K562 (cell line): ENCODE measurements around the gene PRF1. TPM values are rescaled to one million over a fixed set of nuclear protein-coding genes. Genes with fewer than 3 reads are reported as not detected.

Experiments
- CREB1 ChIP-seq, 2 experiments: sonication (generic) in 1 of 2; formaldehyde crosslinking in 1 of 2; IDR thresholded peaks; 2 replicates each; pipeline versions ENCODE4 v1.6.1 to v1.8.0; 2012 to 2022; ENCODE audit warnings: inconsistent platforms in 1 of 2, mild to moderate bottlenecking in 1 of 2, missing genetic modification reagents in 1 of 2, moderate library complexity in 1 of 2
- CXXC5 ChIP-seq: fragments of 250-450 bp; sonication (Bioruptor Pico); IDR thresholded peaks from 2 replicates; pipeline ENCODE4 v1.8.0; 2022; ENCODE audit warnings: inconsistent platforms, mild to moderate bottlenecking, moderate library complexity
- EHMT2 ChIP-seq: fragments of 450-650 bp; IDR thresholded peaks from 2 replicates; pipeline ENCODE4 v1.6.1; 2018; ENCODE audit warnings: antibody characterized with exemption
- ELF4 ChIP-seq: fragments of 450-650 bp; formaldehyde crosslinking; IDR thresholded peaks from 2 replicates; pipeline ENCODE4 v1.4.0; 2022; ENCODE audit warnings: missing genetic modification characterization
- FOXM1 ChIP-seq, 2 experiments: fragments of 450-650 bp in 1 of 2; sonication (generic) in 1 of 2; formaldehyde crosslinking in 1 of 2; IDR thresholded peaks; 2 replicates each; pipeline versions ENCODE4 v1.6.1 to v1.9.0; 2017 to 2022; ENCODE audit warnings: low read depth in 2 of 2, mild to moderate bottlenecking in 2 of 2, missing genetic modification reagents in 1 of 2, moderate library complexity in 1 of 2
- KAT2B ChIP-seq: IDR thresholded peaks from one replicate; pipeline ENCODE4 v1.6.1; 2012; ENCODE audit warnings: low read depth, mild to moderate bottlenecking, control low read depth, inconsistent platforms, low read length, moderate library complexity
- KLF10 ChIP-seq: fragments of 250-450 bp; sonication (Bioruptor Pico); IDR thresholded peaks from 2 replicates; pipeline ENCODE4 v1.6.1; 2021; ENCODE audit warnings: matching md5 sums
- MAFK ChIP-seq: IDR thresholded peaks from 2 replicates; pipeline ENCODE4 v1.6.1; 2011; ENCODE audit warnings: low read length, improper control_type of control experiment
- NR2C1 ChIP-seq, 2 experiments: fragments of 450-650 bp; IDR thresholded peaks; 2 replicates each; pipeline ENCODE4 v1.6.1; 2017; ENCODE audit warnings: mild to moderate bottlenecking in 2 of 2, antibody characterized with exemption in 1 of 2, inconsistent platforms in 1 of 2, missing compliant biosample characterization in 1 of 2, missing genetic modification characterization in 1 of 2
- NR2F6 ChIP-seq: fragments of 450-650 bp; formaldehyde crosslinking; IDR thresholded peaks from 2 replicates; pipeline ENCODE4 v1.4.0; 2020; ENCODE audit warnings: mild to moderate bottlenecking
- PHB ChIP-seq: fragments of 250-450 bp; sonication (Bioruptor Pico); IDR thresholded peaks from 2 replicates; pipeline ENCODE4 v1.5.0; 2021
- PHF21A ChIP-seq: fragments of 450-650 bp; IDR thresholded peaks from 2 replicates; pipeline ENCODE4 v1.6.1; 2017; ENCODE audit warnings: low read depth, borderline replicate concordance
- SPI1 ChIP-seq: IDR thresholded peaks from 2 replicates; pipeline ENCODE4 v1.6.1; 2011; ENCODE audit warnings: low read depth, low read length, control low read depth, borderline replicate concordance
- TAF1 ChIP-seq: IDR thresholded peaks from 2 replicates; pipeline ENCODE4 v1.6.1; 2011; ENCODE audit warnings: mild to moderate bottlenecking, low read length, moderate library complexity; ENCODE audit not compliant: insufficient read depth, control insufficient read depth, severe bottlenecking; ENCODE audit errors: extremely low read depth
- TEAD2 ChIP-seq: fragments of 450-650 bp; IDR thresholded peaks from 2 replicates; pipeline ENCODE4 v1.6.1; 2016; ENCODE audit warnings: missing genetic modification characterization, control low read depth, missing compliant biosample characterization
- TGIF2 ChIP-seq: sonication (generic); formaldehyde crosslinking; IDR thresholded peaks from 2 replicates; pipeline ENCODE4 v1.8.1; 2022; ENCODE audit warnings: mild to moderate bottlenecking, missing genetic modification reagents, moderate library complexity
- TRIM28 ChIP-seq: fragments of 450-650 bp; IDR thresholded peaks from 2 replicates; pipeline ENCODE4 v1.6.1; 2017
- ZNF146 ChIP-seq: IDR thresholded peaks from one replicate; pipeline ENCODE4 v1.6.1; 2018; ENCODE audit warnings: missing compliant biosample characterization; ENCODE audit not compliant: unreplicated experiment
- ZNF3 ChIP-seq: fragments of 250-450 bp; sonication (Bioruptor Pico); IDR thresholded peaks from 2 replicates; pipeline ENCODE4 v1.5.0; 2021; ENCODE audit warnings: mild to moderate bottlenecking, moderate library complexity
- ZNF436 ChIP-seq: fragments of 250-450, 450-650 bp; sonication (Bioruptor Pico); formaldehyde crosslinking; IDR thresholded peaks from 2 replicates; pipeline ENCODE4 v1.7.0; 2020; ENCODE audit warnings: mild to moderate bottlenecking
- ZNF75A ChIP-seq: fragments of 450-650 bp; formaldehyde crosslinking; IDR thresholded peaks from 2 replicates; pipeline ENCODE4 v1.4.0; 2020; ENCODE audit warnings: mild to moderate bottlenecking
- ZNF77 ChIP-seq: fragments of 250-450 bp; sonication (Bioruptor Pico); IDR thresholded peaks from 2 replicates; pipeline ENCODE4 v1.5.0; 2020
- polyA plus RNA-seq, 8 experiments: library from polyadenylated mRNA; depleted of rRNA in 4 of 8; stranded (reverse) in 5 of 8; unstranded in 3 of 8; fragments of >200 nt; fragmentation: Nextera tagmentation in 2 of 8; fragmentation: Illumina TruSeq in 1 of 8; extraction: Ambion mirVana in 2 of 8; extraction: Trizol in 1 of 8; gene quantifications; 2 replicates each; pipeline versions ENCODE4 v1.2.1 to v1.2.3, GENCODE V29; 2011 to 2014; ENCODE audit warnings: inconsistent platforms in 1 of 8, missing spikeins in 1 of 8
- total RNA-seq, 7 experiments: library from RNA; depleted of rRNA in 6 of 7; stranded (reverse); fragments of >200 nt in 6 of 7; fragmentation: Illumina TruSeq in 2 of 7; extraction: Trizol in 2 of 7; gene quantifications; 2 replicates each; pipeline versions ENCODE4 v1.2.1 to v1.2.3, GENCODE V29; 2011 to 2021; ENCODE audit warnings: low replicate concordance in 1 of 7
- TF ChIP-seq, protein P1 (sequence below): IDR thresholded peaks from 2 replicates; pipeline ENCODE4 v1.6.1; 2012; ENCODE audit warnings: low read depth, low read length, improper control_type of control experiment, borderline replicate concordance
- TF ChIP-seq, protein P2 (sequence below): fragments of 450-650 bp; IDR thresholded peaks from 2 replicates; pipeline ENCODE4 v1.6.1; 2016; ENCODE audit warnings: low read depth, mild to moderate bottlenecking, moderate library complexity
- TF ChIP-seq, protein P3 (sequence below): fragments of 450-650 bp; conservative IDR thresholded peaks from 2 replicates; pipeline ENCODE4 v1.6.1; 2016; ENCODE audit warnings: missing genetic modification characterization, low read depth, mild to moderate bottlenecking, control low read depth, missing compliant biosample characterization

The PRF1 gene
- total and polyA plus RNA-seq, 9 of the 15 experiments (the other 6 are each of a cell fraction or from before 2014, with no cell fraction given), result 3.8 to 8.6 (median 6.3) TPM

DNA sequence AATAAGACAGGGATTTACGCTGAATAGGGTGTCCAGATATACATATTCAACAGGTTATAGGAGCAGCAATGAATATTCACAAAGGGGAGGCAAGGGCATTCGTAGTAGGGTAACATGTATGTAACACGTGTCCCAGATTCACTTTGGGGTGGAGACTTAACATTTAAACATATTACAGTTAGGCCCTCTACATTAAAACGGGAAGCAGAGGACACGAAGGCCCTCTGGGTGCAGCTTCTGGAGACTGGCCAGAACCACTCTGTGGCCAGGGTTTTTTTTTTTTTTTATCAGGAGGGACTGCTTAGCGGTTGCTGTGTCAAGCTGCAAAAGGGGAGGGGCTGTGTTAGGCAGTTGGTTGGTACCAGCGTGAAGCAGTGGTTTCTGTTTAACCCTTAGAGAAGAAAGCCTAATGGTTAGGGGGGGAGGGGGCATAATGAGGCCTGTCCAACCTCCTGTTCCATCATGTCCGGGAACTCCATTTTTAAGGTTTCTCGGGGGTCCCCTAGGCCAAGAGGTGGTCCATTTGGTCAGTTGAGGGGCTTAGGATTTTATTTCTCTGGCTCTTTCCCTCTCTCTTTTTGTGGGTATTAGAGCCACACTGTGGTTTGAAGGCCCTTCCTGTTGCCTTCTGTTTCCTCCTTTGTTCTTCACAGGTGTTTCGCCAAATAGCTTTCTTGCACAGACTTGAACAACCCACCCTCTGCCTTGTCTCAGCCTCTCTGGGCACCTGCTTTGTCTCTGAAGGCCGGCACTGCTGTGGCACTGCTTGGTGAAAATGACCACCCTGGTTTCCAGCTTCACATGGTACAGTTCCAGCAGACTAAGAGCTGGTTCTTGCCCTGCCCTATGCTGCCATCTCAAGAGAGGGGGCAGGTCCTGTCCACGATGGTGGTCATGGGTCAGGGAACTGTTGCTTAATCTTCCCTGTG, 26.4 kb downstream of the PRF1 start (continued):
- TF ChIP-seq ZNF436 (CRISPR knock-in tag), result no peak
- TF ChIP-seq FOXM1 (IDR thresholded peaks at IDR 0.05; ENCODE audit: low read depth), result no peak
- no peak for TF ChIP-seq FOXM1 (CRISPR knock-in tag; IDR thresholded peaks at IDR 0.05; ENCODE audit: low read depth)
- peak; percentile 54; the same call in 1 of the 2 replicates for TF ChIP-seq CXXC5
- no peak for TF ChIP-seq MAFK
- TF ChIP-seq ELF4 (CRISPR knock-in tag), result no peak
- peak; percentile 26; the same call in 1 of the 2 replicates for TF ChIP-seq EHMT2
- TF ChIP-seq KLF10 (CRISPR knock-in tag), result no peak
- TF ChIP-seq PHB (CRISPR knock-in tag), result no peak
- no peak for TF ChIP-seq CREB1 (IDR thresholded peaks at IDR 0.05)
- peak; percentile 44; the same call in 1 of the 2 replicates for TF ChIP-seq CREB1 (CRISPR knock-in tag; IDR thresholded peaks at IDR 0.05)
- no peak for TF ChIP-seq NR2F6 (CRISPR knock-in tag)
- no peak for TF ChIP-seq ZNF146
- TF ChIP-seq TGIF2 (CRISPR knock-in tag), result no peak
- no peak for TF ChIP-seq ZNF75A (CRISPR knock-in tag)
- no peak for TF ChIP-seq PHF21A
- no peak; the same call in 1 of the 2 replicates for TF ChIP-seq TRIM28
- TF ChIP-seq, protein P1, sequence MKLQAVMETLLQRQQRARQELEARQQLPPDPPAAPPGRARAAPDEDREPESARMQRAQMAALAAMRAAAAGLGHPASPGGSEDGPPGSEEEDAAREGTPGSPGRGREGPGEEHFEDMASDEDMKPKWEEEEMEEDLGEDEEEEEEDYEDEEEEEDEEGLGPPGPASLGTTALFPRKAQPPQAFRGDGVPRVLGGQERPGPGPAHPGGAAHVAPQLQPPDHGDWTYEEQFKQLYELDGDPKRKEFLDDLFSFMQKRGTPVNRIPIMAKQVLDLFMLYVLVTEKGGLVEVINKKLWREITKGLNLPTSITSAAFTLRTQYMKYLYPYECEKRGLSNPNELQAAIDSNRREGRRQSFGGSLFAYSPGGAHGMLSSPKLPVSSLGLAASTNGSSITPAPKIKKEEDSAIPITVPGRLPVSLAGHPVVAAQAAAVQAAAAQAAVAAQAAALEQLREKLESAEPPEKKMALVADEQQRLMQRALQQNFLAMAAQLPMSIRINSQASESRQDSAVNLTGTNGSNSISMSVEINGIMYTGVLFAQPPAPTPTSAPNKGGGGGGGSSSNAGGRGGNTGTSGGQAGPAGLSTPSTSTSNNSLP, result no peak
- no peak for TF ChIP-seq ZNF77 (CRISPR knock-in tag)
- no peak for TF ChIP-seq NR2C1 (IDR thresholded peaks at IDR 0.05)
- peak; percentile 35; the same call in 1 of the 2 replicates for TF ChIP-seq NR2C1 (tag; IDR thresholded peaks at IDR 0.05)
- no peak for TF ChIP-seq ZNF3 (CRISPR knock-in tag)
- TF ChIP-seq TEAD2, result no peak
- TF ChIP-seq, protein P2, sequence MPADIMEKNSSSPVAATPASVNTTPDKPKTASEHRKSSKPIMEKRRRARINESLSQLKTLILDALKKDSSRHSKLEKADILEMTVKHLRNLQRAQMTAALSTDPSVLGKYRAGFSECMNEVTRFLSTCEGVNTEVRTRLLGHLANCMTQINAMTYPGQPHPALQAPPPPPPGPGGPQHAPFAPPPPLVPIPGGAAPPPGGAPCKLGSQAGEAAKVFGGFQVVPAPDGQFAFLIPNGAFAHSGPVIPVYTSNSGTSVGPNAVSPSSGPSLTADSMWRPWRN, result no peak; the same call in 1 of the 2 replicates
- no peak for TF ChIP-seq KAT2B
- no peak for TF ChIP-seq SPI1
- TF ChIP-seq, protein P3, sequence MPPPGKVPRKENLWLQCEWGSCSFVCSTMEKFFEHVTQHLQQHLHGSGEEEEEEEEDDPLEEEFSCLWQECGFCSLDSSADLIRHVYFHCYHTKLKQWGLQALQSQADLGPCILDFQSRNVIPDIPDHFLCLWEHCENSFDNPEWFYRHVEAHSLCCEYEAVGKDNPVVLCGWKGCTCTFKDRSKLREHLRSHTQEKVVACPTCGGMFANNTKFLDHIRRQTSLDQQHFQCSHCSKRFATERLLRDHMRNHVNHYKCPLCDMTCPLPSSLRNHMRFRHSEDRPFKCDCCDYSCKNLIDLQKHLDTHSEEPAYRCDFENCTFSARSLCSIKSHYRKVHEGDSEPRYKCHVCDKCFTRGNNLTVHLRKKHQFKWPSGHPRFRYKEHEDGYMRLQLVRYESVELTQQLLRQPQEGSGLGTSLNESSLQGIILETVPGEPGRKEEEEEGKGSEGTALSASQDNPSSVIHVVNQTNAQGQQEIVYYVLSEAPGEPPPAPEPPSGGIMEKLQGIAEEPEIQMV, result peak; percentile 70
- TF ChIP-seq TAF1, result no peak
